GM19467 (cell line): Measurements from ENCODE around the gene GMDS.

Source experiments
- ATAC-seq: cut with Tn5 transposase; IDR thresholded peaks from one replicate; pipeline ENCODE4 v1.9.1; 2021; ENCODE audit warnings: mild to moderate bottlenecking, moderate library complexity; ENCODE audit not compliant: unreplicated experiment

The GMDS gene

GRCh38 chr6:2242311-2242710 lies 3.1 kb downstream of the GMDS start:
- no peak for ATAC-seq

- no peak for ATAC-seq
Measured at GRCh38 chr6:2240961-2241360, 4.4 kb downstream of the GMDS start.

DNA sequence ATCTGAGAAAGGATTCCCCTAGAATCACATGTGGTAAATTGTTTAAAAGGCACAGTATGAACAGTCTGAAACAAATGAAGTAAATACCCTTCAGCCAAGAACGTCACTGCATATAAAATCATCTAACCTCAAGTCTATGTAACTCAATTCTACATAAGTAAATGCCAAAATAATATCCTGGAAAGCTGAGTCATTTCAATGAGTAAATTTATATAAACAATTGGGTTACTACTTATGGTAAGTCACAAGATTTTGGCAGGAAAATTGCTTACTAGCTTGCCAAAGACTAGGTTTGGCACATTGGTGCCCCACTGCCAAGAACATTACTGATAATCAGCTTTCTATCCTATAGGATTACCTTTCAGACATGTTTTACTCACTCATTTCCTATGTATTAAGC lies 8.4 kb downstream of the GMDS start:
- no peak for ATAC-seq

- ATAC-seq: no peak
Measured at GRCh38 chr6:2235777-2236495, 9.5 kb downstream of the GMDS start.

- ATAC-seq: peak; percentile 47
Measured at GRCh38 chr6:2232445-2232844, 13.0 kb downstream of the GMDS start.

- ATAC-seq: no peak
Measured at GRCh38 chr6:2231438-2231837, 14.0 kb downstream of the GMDS start.

GRCh38 chr6:2230659-2231277 lies 14.6 kb downstream of the GMDS start:
- ATAC-seq: no peak

DNA sequence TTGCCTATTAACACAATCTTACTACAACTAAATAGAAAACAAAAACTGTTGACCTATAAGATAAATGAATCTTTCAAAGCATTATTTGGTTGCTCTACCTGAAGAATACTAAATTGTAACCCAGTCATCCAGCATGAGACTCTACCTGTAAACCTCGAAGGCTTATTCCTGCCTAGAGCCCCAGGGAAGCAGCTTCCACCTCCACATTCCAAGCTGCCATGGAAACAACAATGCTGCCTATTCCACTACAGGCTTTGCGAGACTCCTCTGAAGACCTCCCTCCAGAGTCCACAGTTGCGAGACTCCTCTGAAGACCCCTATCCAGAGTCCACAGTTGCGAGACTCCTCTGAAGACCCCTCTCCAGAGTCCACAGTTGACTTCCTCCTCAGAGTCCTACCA lies 15.7 kb downstream of the GMDS start:
- no peak for ATAC-seq

DNA sequence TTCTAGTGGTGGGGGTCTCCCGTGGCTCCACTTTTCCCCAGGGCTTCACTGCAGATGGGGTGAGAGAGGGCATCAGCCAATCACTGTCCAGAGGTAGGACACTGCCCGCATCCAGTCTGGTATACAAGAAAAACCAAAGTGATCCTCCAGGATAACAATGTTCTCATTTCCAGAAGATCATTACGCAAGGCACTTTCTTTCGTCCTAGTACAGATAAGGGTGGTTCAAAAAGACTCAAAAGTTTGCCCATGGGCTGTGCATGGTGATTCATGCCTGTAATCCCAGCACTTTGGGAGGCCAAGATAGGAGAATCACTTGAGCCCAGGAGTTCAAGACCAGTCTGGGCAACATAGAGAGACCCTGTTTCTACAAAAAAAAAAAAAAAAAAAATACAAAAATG lies 16.4 kb downstream of the GMDS start:
- ATAC-seq: no peak

- no peak for ATAC-seq
Measured at GRCh38 chr6:2228392-2228791, 17.0 kb downstream of the GMDS start.

DNA sequence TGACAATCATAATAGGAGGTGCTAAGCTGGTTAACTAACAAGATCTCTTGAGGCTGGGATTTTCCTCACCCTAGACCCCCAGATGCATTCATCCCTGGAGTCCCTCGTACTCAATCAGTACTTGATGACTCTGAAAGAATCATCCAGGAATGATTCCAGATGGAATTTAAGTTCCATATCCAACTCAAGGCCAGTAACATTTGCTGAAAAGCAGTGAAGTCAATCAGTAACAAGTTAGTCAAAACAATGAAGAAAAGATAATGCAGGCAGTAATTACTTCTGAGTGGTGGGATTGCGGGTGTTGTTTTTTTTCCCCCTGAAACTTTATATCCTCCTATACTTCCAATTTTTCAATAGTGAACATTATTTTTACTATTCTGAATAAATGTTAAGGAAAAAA lies 18.6 kb downstream of the GMDS start:
- ATAC-seq: no peak

DNA sequence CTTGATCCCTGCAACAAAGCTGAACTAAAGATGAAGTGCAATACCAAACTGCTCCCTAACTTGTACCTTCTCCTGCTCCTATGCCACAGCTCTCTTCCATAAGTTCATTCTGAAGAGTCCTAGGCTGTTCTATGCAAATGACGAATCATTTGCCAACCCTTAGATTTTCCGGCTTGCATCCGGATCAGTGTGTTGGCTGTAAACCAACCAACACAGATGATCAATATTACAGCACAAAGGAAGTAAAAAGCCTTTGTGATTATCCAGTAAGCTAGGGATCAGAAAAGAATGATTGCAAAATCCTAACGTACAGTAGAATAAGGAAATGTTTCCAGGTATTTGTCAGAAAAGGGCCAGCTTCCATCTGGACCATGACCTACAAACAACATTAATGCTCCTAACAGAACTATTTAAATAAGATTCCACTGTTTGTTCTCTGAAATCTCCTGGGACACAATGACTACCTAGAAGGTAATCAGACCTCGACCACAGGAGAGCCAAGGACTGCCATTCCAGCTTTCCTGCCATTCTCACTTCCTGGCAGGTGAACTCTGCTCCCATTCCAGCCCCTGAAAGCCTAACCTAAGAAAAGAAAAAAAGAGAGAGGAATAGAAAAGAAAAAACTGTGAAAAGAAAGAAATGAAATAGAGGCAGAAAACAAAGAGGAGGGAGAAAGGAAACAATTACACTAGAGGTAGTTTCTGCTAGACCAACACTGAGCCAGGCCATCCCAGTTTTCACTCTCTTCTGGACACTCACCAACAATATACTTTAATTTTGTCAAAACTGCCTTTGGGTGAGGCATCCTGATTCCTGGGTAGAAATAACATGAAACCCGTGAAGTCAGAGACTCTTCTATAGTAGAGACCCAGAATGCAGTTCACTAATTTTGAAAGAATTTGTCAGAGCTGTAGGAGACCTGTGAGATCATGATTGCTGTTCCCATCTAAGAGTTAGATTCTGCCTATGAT lies 19.7 kb downstream of the GMDS start:
- ATAC-seq: no peak

- ATAC-seq: no peak
Measured at GRCh38 chr6:2224847-2225382, 20.5 kb downstream of the GMDS start.

DNA sequence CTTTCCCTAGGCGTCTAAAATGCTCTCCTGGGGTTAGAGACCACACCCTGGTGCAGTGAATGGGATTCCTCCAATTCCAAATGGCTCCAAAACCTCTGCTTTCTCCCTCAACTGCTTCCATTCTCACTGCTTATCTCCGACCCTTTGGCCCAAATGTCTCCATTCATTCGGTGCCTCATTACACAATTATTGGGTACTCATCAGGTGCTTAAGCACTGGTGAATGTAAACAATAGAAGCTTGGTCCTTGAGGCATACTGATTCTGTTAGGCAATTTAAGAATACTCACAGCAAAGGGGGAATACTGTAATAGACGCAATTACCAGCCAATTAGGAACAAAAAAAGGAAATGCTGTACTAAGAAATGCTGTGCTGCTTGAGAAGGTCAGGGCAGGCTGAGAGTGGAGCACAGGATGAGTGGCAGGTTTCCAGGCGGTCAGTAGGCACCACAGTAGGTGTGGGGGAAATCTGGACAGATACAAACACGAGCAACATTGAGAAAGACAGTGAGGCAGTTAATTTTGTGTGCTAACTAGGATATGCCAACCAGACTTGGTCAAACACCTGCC lies 23.0 kb downstream of the GMDS start:
- no peak for ATAC-seq

GRCh38 chr6:2221726-2222274 lies 23.6 kb downstream of the GMDS start:
- ATAC-seq: peak; percentile 58

GRCh38 chr6:2220154-2220553 lies 25.3 kb downstream of the GMDS start:
- ATAC-seq: no peak

DNA sequence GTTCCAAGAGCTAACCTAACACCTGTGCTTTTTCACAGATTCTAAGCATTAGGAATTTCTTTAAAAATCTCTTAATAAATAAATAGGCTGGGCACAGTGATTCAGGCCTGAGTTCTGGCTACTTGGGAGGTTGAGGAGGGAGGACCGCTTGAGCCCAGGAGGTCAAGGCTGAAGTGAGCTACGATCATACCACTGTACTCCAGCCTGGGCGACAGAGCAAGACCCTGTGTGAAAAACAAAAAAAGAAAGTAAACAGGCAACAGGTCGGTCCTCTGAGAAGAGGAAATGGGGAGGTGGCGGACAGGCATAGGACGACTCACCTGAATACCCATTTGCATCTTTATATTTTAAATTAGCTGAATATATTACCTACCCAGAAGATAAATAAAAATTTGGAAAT lies 26.5 kb downstream of the GMDS start:
- no peak for ATAC-seq

- ATAC-seq: no peak
Measured at GRCh38 chr6:2216794-2217383, 28.5 kb downstream of the GMDS start.

GRCh38 chr6:2215342-2215741 lies 30.1 kb downstream of the GMDS start:
- ATAC-seq: no peak

DNA sequence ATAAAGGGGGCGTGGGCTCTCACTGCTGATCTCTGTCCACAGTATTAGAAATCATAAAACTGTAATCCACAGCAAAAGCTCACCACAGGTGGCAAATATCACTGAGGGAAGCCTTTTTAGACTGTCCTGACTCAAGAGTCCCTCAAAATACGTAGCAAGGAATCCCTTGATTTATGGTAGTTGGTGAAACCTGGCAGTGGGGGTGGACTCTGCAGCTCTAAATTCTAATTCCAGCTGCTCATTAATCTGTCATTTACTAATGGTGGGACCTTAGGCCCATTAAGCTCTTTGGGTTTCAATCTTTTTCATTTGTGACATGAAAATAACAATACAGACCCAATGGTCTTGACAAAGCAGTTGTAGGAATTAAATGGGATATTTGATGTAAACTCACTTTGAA lies 32.3 kb downstream of the GMDS start:
- no peak for ATAC-seq
